Measurements from ENCODE around the gene DACH1.

DNA sequence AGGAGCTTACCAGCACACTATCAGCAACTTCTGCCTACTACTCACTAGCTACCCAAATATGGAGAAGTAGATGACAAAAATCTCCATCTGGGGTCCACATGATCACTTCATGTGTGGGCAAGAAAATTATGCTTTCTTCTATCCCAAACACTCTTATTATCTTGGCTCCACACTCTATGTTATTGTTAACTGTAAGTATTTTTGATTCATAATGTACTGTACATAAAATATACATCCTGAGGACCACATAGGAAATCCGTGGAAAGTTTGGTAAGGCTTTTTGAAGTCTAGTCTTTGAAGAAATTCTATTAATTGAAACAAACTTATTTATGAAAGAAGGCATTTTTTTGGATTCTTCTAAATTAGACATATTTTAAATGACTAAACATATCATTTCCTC lies 378.8 kb downstream of the DACH1 start:
- TF ChIP-seq, protein P1, sequence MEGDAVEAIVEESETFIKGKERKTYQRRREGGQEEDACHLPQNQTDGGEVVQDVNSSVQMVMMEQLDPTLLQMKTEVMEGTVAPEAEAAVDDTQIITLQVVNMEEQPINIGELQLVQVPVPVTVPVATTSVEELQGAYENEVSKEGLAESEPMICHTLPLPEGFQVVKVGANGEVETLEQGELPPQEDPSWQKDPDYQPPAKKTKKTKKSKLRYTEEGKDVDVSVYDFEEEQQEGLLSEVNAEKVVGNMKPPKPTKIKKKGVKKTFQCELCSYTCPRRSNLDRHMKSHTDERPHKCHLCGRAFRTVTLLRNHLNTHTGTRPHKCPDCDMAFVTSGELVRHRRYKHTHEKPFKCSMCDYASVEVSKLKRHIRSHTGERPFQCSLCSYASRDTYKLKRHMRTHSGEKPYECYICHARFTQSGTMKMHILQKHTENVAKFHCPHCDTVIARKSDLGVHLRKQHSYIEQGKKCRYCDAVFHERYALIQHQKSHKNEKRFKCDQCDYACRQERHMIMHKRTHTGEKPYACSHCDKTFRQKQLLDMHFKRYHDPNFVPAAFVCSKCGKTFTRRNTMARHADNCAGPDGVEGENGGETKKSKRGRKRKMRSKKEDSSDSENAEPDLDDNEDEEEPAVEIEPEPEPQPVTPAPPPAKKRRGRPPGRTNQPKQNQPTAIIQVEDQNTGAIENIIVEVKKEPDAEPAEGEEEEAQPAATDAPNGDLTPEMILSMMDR (IDR thresholded peaks at IDR 0.05 in 4 of 5, conservative IDR thresholded peaks at IDR 0.05 in 1 of 5) = no peak
- TF ChIP-seq POLR2A (IDR thresholded peaks at IDR 0.05) = no peak
